ENCODE measurements around the gene FAM131B. TPM values are rescaled to one million over a fixed set of nuclear protein-coding genes. Genes with fewer than 3 reads are reported as not detected.
A peak's percentile ranks its signal among the peaks of the same experiment; 100 is the strongest.

FAM131B gene
- total RNA-seq, 1 experiment from 2014 or later, result 25.3 TPM

DNA sequence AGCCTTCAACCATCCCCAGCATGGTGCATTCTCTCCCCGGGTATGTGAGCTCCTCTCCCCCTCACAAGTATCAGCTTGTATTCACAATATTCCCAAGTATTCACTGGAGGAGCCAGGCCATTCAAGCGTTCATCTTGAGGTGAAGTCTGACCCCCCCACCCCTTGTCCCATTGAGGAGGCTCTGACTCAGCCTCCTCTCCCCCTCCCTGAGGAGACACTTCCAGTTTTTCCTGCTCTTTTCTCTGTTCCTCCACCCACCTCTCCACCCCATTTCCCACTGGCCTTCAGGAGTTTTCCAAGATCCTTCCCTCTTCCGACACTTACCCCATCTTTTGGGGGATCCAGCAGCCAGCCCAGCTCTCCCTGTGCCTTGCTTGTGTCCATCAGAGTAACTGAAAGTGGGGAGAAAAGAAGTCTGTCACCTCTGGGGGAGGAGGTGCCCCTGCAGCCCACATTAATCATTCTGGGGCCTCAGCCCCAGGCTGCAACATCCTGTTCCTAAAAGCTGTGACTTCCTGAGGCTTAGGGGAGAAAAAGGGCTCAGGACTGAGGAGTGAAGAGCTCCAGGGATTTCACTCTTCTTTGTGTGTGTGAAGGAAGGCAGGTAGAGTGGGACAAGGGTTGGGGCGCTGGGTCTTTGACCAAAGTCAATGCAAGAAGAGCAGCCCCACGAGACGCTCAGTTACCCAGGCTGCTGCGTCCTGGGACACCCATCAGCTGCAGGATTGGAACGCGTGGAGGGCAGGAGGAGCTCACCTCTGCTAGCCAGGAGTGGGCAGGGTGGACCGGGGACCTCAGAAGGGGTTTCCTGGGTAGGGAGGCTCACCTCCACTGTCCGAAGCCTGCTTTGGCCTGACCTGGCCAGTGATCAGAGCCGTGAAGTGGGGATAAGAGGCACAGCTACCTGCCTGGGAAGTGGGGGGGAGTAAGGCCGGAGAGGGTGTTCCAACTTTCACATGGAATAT lies 45.1 kb upstream of the FAM131B start:
- ATAC-seq, result no peak

More for the DNA sequence above, 45.1 kb upstream of the FAM131B start:
- ChIA-PET POLR2A (interaction anchor here (0.7 to 6.3 kb wide), 6 partner anchors 8 to 86 kb away, joined by 3 to 62 read pairs (median 4); no protein-coding TSS in a partner anchor), CTCF (interaction anchor here (0.6 to 4.8 kb wide), 14 partner anchors 8 to 92 kb away, joined by 3 to 48 read pairs (median 6); partner anchors contain the start of gene CLCN1)
- H3K4me1 Mint-ChIP-seq, result peaks cover 77% of the 10 kb centered on the region
- H3K36me3 Mint-ChIP-seq, result peaks cover 29% of the 10 kb centered on the region
- peak overlapping the region; percentile 92 for H3K27ac Mint-ChIP-seq
- TF ChIP-seq ATF1 (CRISPR knock-in tag; IDR thresholded peaks at IDR 0.05) (no peak), GTF2I (CRISPR knock-in tag; conservative IDR thresholded peaks at IDR 0.05) (no peak), NFE2L1 (CRISPR knock-in tag; IDR thresholded peaks at IDR 0.05) (no peak), ZNF121 (CRISPR knock-in tag; IDR thresholded peaks at IDR 0.05) (no peak), SMAD3 (CRISPR knock-in tag; IDR thresholded peaks at IDR 0.05; ENCODE audit: borderline replicate concordance) (no peak), ESRRA (CRISPR knock-in tag; IDR thresholded peaks at IDR 0.05; ENCODE audit: borderline replicate concordance) (no peak), RELA (CRISPR knock-in tag; IDR thresholded peaks at IDR 0.05; ENCODE audit: borderline replicate concordance) (no peak), PRRX2 (CRISPR knock-in tag; IDR thresholded peaks at IDR 0.05) (no peak), SOX15 (CRISPR knock-in tag; IDR thresholded peaks at IDR 0.05) (no peak), ZNF416 (CRISPR knock-in tag; IDR thresholded peaks at IDR 0.05) (no peak)
- TF ChIP-seq, protein P1, sequence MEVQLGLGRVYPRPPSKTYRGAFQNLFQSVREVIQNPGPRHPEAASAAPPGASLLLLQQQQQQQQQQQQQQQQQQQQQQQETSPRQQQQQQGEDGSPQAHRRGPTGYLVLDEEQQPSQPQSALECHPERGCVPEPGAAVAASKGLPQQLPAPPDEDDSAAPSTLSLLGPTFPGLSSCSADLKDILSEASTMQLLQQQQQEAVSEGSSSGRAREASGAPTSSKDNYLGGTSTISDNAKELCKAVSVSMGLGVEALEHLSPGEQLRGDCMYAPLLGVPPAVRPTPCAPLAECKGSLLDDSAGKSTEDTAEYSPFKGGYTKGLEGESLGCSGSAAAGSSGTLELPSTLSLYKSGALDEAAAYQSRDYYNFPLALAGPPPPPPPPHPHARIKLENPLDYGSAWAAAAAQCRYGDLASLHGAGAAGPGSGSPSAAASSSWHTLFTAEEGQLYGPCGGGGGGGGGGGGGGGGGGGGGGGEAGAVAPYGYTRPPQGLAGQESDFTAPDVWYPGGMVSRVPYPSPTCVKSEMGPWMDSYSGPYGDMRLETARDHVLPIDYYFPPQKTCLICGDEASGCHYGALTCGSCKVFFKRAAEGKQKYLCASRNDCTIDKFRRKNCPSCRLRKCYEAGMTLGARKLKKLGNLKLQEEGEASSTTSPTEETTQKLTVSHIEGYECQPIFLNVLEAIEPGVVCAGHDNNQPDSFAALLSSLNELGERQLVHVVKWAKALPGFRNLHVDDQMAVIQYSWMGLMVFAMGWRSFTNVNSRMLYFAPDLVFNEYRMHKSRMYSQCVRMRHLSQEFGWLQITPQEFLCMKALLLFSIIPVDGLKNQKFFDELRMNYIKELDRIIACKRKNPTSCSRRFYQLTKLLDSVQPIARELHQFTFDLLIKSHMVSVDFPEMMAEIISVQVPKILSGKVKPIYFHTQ (CRISPR knock-in tag; IDR thresholded peaks at IDR 0.05), result no peak
- TF ChIP-seq, protein P2, sequence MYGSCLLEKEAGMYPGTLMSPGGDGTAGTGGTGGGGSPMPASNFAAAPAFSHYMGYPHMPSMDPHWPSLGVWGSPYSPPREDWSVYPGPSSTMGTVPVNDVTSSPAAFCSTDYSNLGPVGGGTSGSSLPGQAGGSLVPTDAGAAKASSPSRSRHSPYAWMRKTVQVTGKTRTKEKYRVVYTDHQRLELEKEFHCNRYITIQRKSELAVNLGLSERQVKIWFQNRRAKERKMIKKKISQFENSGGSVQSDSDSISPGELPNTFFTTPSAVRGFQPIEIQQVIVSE (CRISPR knock-in tag; IDR thresholded peaks at IDR 0.05; ENCODE audit: borderline replicate concordance), result no peak
- TF ChIP-seq, protein P3, sequence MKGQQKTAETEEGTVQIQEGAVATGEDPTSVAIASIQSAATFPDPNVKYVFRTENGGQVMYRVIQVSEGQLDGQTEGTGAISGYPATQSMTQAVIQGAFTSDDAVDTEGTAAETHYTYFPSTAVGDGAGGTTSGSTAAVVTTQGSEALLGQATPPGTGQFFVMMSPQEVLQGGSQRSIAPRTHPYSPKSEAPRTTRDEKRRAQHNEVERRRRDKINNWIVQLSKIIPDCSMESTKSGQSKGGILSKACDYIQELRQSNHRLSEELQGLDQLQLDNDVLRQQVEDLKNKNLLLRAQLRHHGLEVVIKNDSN (CRISPR knock-in tag; IDR thresholded peaks at IDR 0.05), result no peak
- TF ChIP-seq, protein P4, sequence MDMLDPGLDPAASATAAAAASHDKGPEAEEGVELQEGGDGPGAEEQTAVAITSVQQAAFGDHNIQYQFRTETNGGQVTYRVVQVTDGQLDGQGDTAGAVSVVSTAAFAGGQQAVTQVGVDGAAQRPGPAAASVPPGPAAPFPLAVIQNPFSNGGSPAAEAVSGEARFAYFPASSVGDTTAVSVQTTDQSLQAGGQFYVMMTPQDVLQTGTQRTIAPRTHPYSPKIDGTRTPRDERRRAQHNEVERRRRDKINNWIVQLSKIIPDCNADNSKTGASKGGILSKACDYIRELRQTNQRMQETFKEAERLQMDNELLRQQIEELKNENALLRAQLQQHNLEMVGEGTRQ (CRISPR knock-in tag; IDR thresholded peaks at IDR 0.05), result no peak
- TF ChIP-seq, protein P5, sequence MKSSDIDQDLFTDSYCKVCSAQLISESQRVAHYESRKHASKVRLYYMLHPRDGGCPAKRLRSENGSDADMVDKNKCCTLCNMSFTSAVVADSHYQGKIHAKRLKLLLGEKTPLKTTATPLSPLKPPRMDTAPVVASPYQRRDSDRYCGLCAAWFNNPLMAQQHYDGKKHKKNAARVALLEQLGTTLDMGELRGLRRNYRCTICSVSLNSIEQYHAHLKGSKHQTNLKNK (CRISPR knock-in tag; IDR thresholded peaks at IDR 0.05), result no peak
- TF ChIP-seq, protein P6, sequence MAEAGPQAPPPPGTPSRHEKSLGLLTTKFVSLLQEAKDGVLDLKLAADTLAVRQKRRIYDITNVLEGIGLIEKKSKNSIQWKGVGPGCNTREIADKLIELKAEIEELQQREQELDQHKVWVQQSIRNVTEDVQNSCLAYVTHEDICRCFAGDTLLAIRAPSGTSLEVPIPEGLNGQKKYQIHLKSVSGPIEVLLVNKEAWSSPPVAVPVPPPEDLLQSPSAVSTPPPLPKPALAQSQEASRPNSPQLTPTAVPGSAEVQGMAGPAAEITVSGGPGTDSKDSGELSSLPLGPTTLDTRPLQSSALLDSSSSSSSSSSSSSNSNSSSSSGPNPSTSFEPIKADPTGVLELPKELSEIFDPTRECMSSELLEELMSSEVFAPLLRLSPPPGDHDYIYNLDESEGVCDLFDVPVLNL (CRISPR knock-in tag; IDR thresholded peaks at IDR 0.05; ENCODE audit: borderline replicate concordance, low read depth), result no peak
- TF ChIP-seq, protein P7, sequence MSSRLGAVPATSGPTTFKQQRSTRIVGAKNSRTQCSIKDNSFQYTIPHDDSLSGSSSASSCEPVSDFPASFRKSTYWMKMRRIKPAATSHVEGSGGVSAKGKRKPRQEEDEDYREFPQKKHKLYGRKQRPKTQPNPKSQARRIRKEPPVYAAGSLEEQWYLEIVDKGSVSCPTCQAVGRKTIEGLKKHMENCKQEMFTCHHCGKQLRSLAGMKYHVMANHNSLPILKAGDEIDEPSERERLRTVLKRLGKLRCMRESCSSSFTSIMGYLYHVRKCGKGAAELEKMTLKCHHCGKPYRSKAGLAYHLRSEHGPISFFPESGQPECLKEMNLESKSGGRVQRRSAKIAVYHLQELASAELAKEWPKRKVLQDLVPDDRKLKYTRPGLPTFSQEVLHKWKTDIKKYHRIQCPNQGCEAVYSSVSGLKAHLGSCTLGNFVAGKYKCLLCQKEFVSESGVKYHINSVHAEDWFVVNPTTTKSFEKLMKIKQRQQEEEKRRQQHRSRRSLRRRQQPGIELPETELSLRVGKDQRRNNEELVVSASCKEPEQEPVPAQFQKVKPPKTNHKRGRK (CRISPR knock-in tag; IDR thresholded peaks at IDR 0.05; ENCODE audit: borderline replicate concordance), result no peak
- TF ChIP-seq, protein P8, sequence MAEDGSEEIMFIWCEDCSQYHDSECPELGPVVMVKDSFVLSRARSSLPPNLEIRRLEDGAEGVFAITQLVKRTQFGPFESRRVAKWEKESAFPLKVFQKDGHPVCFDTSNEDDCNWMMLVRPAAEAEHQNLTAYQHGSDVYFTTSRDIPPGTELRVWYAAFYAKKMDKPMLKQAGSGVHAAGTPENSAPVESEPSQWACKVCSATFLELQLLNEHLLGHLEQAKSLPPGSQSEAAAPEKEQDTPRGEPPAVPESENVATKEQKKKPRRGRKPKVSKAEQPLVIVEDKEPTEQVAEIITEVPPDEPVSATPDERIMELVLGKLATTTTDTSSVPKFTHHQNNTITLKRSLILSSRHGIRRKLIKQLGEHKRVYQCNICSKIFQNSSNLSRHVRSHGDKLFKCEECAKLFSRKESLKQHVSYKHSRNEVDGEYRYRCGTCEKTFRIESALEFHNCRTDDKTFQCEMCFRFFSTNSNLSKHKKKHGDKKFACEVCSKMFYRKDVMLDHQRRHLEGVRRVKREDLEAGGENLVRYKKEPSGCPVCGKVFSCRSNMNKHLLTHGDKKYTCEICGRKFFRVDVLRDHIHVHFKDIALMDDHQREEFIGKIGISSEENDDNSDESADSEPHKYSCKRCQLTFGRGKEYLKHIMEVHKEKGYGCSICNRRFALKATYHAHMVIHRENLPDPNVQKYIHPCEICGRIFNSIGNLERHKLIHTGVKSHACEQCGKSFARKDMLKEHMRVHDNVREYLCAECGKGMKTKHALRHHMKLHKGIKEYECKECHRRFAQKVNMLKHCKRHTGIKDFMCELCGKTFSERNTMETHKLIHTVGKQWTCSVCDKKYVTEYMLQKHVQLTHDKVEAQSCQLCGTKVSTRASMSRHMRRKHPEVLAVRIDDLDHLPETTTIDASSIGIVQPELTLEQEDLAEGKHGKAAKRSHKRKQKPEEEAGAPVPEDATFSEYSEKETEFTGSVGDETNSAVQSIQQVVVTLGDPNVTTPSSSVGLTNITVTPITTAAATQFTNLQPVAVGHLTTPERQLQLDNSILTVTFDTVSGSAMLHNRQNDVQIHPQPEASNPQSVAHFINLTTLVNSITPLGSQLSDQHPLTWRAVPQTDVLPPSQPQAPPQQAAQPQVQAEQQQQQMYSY (CRISPR knock-in tag; IDR thresholded peaks at IDR 0.05), result no peak
- TF ChIP-seq, protein P9, sequence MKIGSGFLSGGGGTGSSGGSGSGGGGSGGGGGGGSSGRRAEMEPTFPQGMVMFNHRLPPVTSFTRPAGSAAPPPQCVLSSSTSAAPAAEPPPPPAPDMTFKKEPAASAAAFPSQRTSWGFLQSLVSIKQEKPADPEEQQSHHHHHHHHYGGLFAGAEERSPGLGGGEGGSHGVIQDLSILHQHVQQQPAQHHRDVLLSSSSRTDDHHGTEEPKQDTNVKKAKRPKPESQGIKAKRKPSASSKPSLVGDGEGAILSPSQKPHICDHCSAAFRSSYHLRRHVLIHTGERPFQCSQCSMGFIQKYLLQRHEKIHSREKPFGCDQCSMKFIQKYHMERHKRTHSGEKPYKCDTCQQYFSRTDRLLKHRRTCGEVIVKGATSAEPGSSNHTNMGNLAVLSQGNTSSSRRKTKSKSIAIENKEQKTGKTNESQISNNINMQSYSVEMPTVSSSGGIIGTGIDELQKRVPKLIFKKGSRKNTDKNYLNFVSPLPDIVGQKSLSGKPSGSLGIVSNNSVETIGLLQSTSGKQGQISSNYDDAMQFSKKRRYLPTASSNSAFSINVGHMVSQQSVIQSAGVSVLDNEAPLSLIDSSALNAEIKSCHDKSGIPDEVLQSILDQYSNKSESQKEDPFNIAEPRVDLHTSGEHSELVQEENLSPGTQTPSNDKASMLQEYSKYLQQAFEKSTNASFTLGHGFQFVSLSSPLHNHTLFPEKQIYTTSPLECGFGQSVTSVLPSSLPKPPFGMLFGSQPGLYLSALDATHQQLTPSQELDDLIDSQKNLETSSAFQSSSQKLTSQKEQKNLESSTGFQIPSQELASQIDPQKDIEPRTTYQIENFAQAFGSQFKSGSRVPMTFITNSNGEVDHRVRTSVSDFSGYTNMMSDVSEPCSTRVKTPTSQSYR (CRISPR knock-in tag; IDR thresholded peaks at IDR 0.05), result no peak
- no peak for DNase-seq (ENCODE audit: low spot score)
- no peaks in the 10 kb centered on the region for H3K27me3 Mint-ChIP-seq (ENCODE audit: low read depth)
- H3K4me3 Mint-ChIP-seq, result peak overlapping the region; percentile 91
- no peaks in the 10 kb centered on the region for H3K9me3 Mint-ChIP-seq
